Measurements from ENCODE around the gene RFTN2.

- TF ChIP-seq POLR2AphosphoS5 (IDR thresholded peaks at IDR 0.05; ENCODE audit: borderline replicate concordance, low read depth, low read length) (no peak), EZH2 (IDR thresholded peaks at IDR 0.05) (no peak)
These were observed 3.0 kb downstream of the RFTN2 start for GRCh38 chr2:197672371-197672893.
